ENCODE data around the gene APOA5.
"Not testable (repeated sequence)": the region's sequence is repeated elsewhere in the genome, so short reads cannot be mapped to it uniquely, and the experiment has no call there.

APOA5 gene

GRCh38 chr11:116772443-116773202, 19.1 kb downstream of the APOA5 start, which contains the start of gene BUD13:
BUD13 (minus strand) TSS chr11:116772987; CDS start chr11:116772964, 23 bp downstream.
- DNase-seq = peak; percentile 83

- DNase-seq = no peak
Measured at GRCh38 chr11:116771935-116772334, 19.7 kb downstream of the APOA5 start.

GRCh38 chr11:116762132-116762531, 29.5 kb downstream of the APOA5 start:
- DNase-seq = no peak

GRCh38 chr11:116756044-116756443, 35.6 kb downstream of the APOA5 start:
- DNase-seq = not testable (repeated sequence)

- DNase-seq = no peak
Measured at GRCh38 chr11:116750070-116750718, 41.5 kb downstream of the APOA5 start.

- DNase-seq = no peak
Measured at GRCh38 chr11:116742104-116742503, 49.6 kb downstream of the APOA5 start.

- DNase-seq = no peak
Measured at GRCh38 chr11:116740741-116741140, 50.9 kb downstream of the APOA5 start.
